ENCODE results near the gene MRPL40.
A peak's percentile ranks its signal among the peaks of the same experiment; 100 is the strongest.

MRPL40 gene
- long read RNA-seq, transcript MRPL40-201 (4 exons, 1,387 nt): major isoform, 8 of 10 reads
- long read RNA-seq, partial matches to known transcripts: 0 of 10 reads
- long read RNA-seq, other reads (novel, unspliced or antisense): 0 of 10 reads

GRCh38 chr22:19432133-19432851 is at the start of gene MRPL40:
TSS of gene MRPL40 (plus strand) at chr22:19432545. CDS start at chr22:19432555, 10 bp downstream.
- H3K27ac ChIP-seq (replicated peaks): peak within 1 kb of the TSS; percentile 98
- peak within 1 kb of the TSS; percentile 90 for H3K4me3 ChIP-seq (replicated peaks; ENCODE audit: insufficient read depth, low read length)
- no peaks in the 10 kb centered on the region for H3K27me3 ChIP-seq (ENCODE audit: insufficient read depth, poor library complexity, severe bottlenecking)
- no peak for TF ChIP-seq SPI1 (IDR thresholded peaks at IDR 0.05; ENCODE audit: borderline replicate concordance, low read depth)
- TF ChIP-seq, protein P1, sequence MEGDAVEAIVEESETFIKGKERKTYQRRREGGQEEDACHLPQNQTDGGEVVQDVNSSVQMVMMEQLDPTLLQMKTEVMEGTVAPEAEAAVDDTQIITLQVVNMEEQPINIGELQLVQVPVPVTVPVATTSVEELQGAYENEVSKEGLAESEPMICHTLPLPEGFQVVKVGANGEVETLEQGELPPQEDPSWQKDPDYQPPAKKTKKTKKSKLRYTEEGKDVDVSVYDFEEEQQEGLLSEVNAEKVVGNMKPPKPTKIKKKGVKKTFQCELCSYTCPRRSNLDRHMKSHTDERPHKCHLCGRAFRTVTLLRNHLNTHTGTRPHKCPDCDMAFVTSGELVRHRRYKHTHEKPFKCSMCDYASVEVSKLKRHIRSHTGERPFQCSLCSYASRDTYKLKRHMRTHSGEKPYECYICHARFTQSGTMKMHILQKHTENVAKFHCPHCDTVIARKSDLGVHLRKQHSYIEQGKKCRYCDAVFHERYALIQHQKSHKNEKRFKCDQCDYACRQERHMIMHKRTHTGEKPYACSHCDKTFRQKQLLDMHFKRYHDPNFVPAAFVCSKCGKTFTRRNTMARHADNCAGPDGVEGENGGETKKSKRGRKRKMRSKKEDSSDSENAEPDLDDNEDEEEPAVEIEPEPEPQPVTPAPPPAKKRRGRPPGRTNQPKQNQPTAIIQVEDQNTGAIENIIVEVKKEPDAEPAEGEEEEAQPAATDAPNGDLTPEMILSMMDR (IDR thresholded peaks at IDR 0.05; ENCODE audit: insufficient read depth, low read length): no peak
- TF ChIP-seq POLR2AphosphoS5 (IDR thresholded peaks at IDR 0.05; ENCODE audit: low read depth): peak; percentile 96
- TF ChIP-seq REST (IDR thresholded peaks at IDR 0.05; ENCODE audit: insufficient replicate concordance, low read depth): peak; percentile 63
- TF ChIP-seq GABPA (IDR thresholded peaks at IDR 0.05; ENCODE audit: low read depth): peak; percentile 97
- DNase-seq (ENCODE audit: low read depth in 1 of 2, low spot score in 1 of 2): peak; percentile 93 to 95

DNA sequence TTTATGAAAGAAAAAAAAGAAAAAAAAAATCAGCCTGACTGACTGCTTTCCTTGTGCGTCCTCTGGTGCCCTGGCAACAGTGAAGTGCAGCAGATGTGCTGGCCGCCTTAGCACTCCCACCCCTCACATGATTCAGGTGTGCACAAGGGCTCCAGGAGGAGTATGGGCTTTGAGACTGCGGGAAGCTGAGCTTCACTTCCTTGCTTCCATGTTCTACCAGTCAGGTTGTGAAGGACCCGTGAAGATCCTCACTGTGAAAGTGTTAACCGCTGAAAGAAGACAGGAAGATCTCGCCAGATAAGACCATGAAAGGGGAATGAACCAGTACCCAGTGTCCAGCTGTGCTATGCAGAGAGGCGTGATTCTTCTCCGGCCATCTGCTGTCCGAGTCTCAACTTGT is 49.1 kb upstream of the MRPL40 start:
- Histone ChIP-seq H3K27me3 (ENCODE audit: insufficient read depth, poor library complexity, severe bottlenecking) (no peaks in the 10 kb centered on the region), H3K4me3 (replicated peaks; ENCODE audit: insufficient read depth, low read length) (no peak overlapping the region), H3K27ac (replicated peaks) (no peak overlapping the region)
- TF ChIP-seq SPI1 (IDR thresholded peaks at IDR 0.05; ENCODE audit: borderline replicate concordance, low read depth) (no peak), POLR2AphosphoS5 (IDR thresholded peaks at IDR 0.05; ENCODE audit: low read depth) (no peak), GABPA (IDR thresholded peaks at IDR 0.05; ENCODE audit: low read depth) (no peak), REST (IDR thresholded peaks at IDR 0.05; ENCODE audit: insufficient replicate concordance, low read depth) (no peak)
- TF ChIP-seq, protein P1 (IDR thresholded peaks at IDR 0.05; ENCODE audit: insufficient read depth, low read length): no peak
- no peak for DNase-seq (ENCODE audit: low read depth in 1 of 2, low spot score in 1 of 2)

GRCh38 chr22:19385221-19385906 is 47.0 kb upstream of the MRPL40 start:
- H3K27me3 ChIP-seq (ENCODE audit: insufficient read depth, poor library complexity, severe bottlenecking): no peaks in the 10 kb centered on the region
- no peak overlapping the region for H3K27ac ChIP-seq (replicated peaks)
- TF ChIP-seq REST (IDR thresholded peaks at IDR 0.05; ENCODE audit: insufficient replicate concordance, low read depth) (no peak), POLR2AphosphoS5 (IDR thresholded peaks at IDR 0.05; ENCODE audit: low read depth) (no peak), SPI1 (IDR thresholded peaks at IDR 0.05; ENCODE audit: borderline replicate concordance, low read depth) (no peak), GABPA (IDR thresholded peaks at IDR 0.05; ENCODE audit: low read depth) (no peak)
- H3K4me3 ChIP-seq (replicated peaks; ENCODE audit: insufficient read depth, low read length): no peak overlapping the region
- DNase-seq (ENCODE audit: low read depth in 1 of 2, low spot score in 1 of 2): no peak
